Measurements from ENCODE around the gene RALY.

DNA sequence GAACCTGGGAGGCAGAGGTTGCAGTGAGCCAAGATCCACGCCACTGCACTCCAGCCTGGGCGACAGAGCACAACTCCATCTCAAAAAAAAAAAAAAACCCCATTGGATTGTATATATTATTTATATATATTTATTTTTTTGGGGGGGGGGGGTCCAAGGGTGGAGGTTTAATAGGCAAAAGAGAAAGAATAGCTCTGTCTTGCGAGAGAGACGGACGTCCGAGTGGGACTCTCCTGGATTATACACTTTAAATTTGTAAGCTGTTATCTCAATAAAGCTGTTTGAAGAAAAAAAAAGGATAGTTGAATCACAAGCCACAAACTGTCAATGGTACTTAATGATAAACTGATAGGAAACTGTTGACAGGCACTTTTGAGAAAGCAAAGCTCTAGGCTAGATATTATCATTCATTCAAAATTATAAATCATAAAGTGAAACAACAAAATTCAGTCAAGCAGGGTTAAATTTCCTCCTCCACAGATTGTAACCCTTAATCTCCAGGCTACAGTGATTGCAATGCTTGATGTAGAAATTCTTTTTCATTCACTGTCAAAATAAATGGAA, 98.0 kb downstream of the RALY start:
- TF ChIP-seq EZH2 (IDR thresholded peaks at IDR 0.05; ENCODE audit: borderline replicate concordance, low read depth, low read length, poor library complexity, severe bottlenecking), result no peak
- TF ChIP-seq, protein P1, sequence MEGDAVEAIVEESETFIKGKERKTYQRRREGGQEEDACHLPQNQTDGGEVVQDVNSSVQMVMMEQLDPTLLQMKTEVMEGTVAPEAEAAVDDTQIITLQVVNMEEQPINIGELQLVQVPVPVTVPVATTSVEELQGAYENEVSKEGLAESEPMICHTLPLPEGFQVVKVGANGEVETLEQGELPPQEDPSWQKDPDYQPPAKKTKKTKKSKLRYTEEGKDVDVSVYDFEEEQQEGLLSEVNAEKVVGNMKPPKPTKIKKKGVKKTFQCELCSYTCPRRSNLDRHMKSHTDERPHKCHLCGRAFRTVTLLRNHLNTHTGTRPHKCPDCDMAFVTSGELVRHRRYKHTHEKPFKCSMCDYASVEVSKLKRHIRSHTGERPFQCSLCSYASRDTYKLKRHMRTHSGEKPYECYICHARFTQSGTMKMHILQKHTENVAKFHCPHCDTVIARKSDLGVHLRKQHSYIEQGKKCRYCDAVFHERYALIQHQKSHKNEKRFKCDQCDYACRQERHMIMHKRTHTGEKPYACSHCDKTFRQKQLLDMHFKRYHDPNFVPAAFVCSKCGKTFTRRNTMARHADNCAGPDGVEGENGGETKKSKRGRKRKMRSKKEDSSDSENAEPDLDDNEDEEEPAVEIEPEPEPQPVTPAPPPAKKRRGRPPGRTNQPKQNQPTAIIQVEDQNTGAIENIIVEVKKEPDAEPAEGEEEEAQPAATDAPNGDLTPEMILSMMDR (conservative IDR thresholded peaks at IDR 0.05; ENCODE audit: low read depth, low read length), result no peak
